Fibroblast of the aortic adventitia (primary cell): ENCODE data around the gene ALG9. TPM values are rescaled to one million over a fixed set of nuclear protein-coding genes. Genes with fewer than 3 reads are reported as not detected.
"Not testable (repeated sequence)": the region's sequence is repeated elsewhere in the genome, so short reads cannot be mapped to it uniquely, and the experiment has no call there.

Experiments used
- DNase-seq: peaks from one replicate; pipeline ENCODE4 v3.0.0-alpha.2; 2010; ENCODE audit warnings: low read depth
- H3K4me3 ChIP-seq: 2 replicates; pipeline ENCODE4 v1.5.1; 2011; ENCODE audit warnings: low read depth, mild to moderate bottlenecking, control low read depth, low read length, moderate library complexity
- total RNA-seq: library from RNA; depleted of rRNA; stranded (reverse); fragments of >200 nt; gene quantifications from 2 replicates; pipeline ENCODE4 v1.2.3, GENCODE V29; 2012; ENCODE audit warnings: low replicate concordance
- TF ChIP-seq, protein P1 (sequence below): IDR thresholded peaks from 2 replicates; pipeline ENCODE4 v1.5.1; 2011; ENCODE audit warnings: mild to moderate bottlenecking, low read length, control low read depth, inconsistent platforms; ENCODE audit not compliant: insufficient read depth

The ALG9 gene
- total RNA-seq, 1 donor, result 41.7 TPM

GRCh38 chr11:111785886-111786412 lies 85.4 kb downstream of the ALG9 start:
- TF ChIP-seq, protein P1, sequence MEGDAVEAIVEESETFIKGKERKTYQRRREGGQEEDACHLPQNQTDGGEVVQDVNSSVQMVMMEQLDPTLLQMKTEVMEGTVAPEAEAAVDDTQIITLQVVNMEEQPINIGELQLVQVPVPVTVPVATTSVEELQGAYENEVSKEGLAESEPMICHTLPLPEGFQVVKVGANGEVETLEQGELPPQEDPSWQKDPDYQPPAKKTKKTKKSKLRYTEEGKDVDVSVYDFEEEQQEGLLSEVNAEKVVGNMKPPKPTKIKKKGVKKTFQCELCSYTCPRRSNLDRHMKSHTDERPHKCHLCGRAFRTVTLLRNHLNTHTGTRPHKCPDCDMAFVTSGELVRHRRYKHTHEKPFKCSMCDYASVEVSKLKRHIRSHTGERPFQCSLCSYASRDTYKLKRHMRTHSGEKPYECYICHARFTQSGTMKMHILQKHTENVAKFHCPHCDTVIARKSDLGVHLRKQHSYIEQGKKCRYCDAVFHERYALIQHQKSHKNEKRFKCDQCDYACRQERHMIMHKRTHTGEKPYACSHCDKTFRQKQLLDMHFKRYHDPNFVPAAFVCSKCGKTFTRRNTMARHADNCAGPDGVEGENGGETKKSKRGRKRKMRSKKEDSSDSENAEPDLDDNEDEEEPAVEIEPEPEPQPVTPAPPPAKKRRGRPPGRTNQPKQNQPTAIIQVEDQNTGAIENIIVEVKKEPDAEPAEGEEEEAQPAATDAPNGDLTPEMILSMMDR, result no peak
- no peak overlapping the region for H3K4me3 ChIP-seq
- DNase-seq, result no peak

- DNase-seq, result no peak
- no peak overlapping the region for H3K4me3 ChIP-seq
- TF ChIP-seq, protein P1, result no peak
Observed at GRCh38 chr11:111785076-111785475, 86.3 kb downstream of the ALG9 start.

- DNase-seq, H3K4me3 ChIP-seq: not testable (repeated sequence)
Observed at GRCh38 chr11:111784311-111784710, 87.1 kb downstream of the ALG9 start.

DNA sequence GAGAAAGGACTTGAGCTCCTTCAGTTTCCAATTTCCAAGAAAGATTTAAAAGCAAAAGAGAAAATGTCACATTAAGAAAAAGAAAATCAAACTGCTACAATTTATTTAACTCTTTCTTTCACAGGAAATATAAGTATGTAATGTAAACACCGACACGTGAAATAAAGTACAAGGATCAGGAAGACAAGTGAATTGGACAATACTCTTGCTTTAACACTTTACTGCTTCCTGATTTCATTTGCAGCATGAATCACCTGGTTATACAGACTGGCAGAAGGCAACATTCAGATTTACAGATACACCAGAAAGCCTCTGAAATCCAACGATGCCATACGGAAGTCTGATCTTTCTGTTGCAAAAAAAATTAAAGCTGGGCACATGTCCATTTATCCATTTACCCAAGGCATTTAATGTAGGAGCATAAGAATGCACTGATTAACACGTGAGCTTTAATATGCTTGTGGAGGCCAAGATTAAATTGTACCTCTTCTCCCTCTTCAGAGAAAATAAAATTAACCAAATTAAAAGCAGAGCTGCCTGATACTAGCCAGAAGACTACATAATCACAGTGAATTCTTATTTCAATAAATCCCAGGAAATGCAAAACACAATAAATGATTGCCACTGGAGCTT lies 89.2 kb downstream of the ALG9 start:
- H3K4me3 ChIP-seq, result no peak overlapping the region
- DNase-seq, result no peak
- TF ChIP-seq, protein P1, result no peak

DNA sequence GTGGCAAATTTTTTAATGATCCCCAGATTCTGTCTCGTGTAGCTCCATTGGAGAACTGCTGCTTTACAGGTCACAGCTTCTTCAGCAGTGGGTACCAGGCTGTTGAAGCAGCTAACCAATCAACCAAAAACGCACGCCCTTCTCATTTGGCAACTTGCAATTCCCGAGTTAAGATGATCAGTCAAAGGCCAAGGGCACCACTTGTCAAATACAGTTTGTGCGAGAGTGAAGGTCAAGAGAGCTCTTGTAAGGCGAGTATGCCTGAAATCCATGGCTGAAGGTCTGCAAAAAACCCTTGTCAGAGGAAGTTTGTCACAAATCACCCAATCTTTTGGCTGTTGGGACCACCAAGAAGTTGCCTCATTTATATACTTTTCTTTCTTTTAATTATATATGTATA lies 92.3 kb downstream of the ALG9 start:
- no peak for DNase-seq
- no peak overlapping the region for H3K4me3 ChIP-seq
- TF ChIP-seq, protein P1, result no peak

DNA sequence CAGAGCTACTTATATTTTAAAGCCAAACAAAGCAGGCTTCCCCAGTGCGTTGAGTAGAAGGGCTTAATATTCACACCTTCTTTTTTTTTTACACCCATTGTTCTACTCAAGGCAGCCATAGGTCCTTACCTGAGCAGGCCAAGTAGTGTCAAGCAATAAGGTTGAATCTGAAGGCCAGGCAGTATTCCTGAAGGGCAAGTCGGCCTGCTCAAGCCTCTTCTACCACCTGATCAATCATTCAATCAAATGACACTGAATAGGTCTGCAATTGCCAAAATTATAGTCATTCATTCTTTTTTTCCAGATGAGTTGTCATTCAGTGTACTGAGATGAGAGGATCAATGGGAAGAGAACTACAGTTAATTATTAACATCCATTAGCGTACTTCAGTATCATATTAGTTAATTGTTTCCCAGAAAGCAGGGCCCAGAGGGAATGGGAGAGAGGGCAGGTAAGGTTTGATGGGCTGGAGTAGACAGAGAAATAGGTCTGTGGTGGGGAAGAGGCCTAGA lies 93.3 kb downstream of the ALG9 start:
- TF ChIP-seq, protein P1, result no peak
- no peak overlapping the region for H3K4me3 ChIP-seq
- DNase-seq, result no peak

DNA sequence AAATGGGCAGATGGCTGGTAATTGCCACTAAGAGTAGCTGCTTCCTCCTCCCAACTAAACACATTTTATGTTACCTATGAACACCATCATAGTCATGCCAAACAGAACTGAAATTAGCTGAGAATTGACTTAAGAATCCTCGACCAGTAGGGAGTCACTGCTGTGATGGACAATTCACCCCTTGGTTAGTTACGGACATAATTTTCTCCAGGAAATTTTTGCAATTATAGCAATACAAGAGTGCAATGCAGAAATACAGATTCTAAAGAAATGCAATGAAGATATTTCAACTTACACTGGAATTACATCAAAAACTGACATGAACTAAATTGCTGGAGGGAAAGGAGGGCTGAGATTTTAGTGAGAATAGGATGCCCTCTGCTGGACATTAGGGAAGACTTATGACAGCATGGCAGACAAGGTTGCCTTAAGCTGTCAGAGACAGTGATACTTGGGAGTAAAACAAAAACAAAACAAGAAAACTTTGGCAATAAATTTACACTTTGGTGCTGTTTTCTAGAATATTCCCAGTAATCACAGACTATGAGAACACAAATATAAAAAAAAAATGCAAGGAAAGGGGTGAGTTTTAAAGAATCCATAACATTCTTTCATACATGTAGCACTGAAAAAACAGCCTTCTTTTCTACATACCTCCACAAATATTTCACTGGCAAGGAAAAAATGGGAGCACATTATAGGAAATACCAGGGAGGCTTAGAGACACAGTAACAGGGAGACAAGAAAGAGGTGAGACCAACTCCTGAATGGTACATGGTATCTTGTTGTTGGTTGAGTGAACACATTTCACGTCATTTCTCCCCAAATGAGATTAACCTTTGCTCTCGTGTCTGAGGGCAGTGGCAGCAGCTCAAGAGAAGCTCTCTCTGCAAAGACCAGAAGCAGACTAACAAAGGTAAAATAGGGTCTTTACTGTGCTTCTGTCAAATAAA lies 94.0 kb downstream of the ALG9 start:
- TF ChIP-seq, protein P1, result peak; percentile 70
- peak; percentile 91 for DNase-seq
- no peak overlapping the region for H3K4me3 ChIP-seq
